CD8-positive, alpha-beta memory T cell (primary cell): ENCODE measurements around the gene AGPAT3. TPM values are rescaled to one million over a fixed set of nuclear protein-coding genes. Genes with fewer than 3 reads are reported as not detected.

Experiments used
- CTCF ChIA-PET: fragments of 350-600 bp; sonication (Branson Sonifier 250); formaldehyde crosslinking; loops from one replicate; lab custom pipeline; 2021; ENCODE audit warnings: antibody characterized with exemption; lab: Charles Lee
- POLR2A ChIA-PET: fragments of 350-600 bp; sonication (Branson Sonifier 250); formaldehyde crosslinking; loops from one replicate; lab custom pipeline; 2021; ENCODE audit warnings: antibody characterized with exemption; lab: Charles Lee
- DNase-seq, 5 donors: peaks; one replicate each; pipeline versions ENCODE4 v3.0.0 to v3.0.0-alpha.2; 2020 to 2022; ENCODE audit warnings: mixed read lengths in 1 of 5
- H3K27ac ChIP-seq: one replicate; pipeline ENCODE4 v1.7.0; 2013; ENCODE audit warnings: low read depth, mild to moderate bottlenecking, low read length, moderate library complexity
- H3K27me3 ChIP-seq: 2 replicates; pipeline ENCODE4 v1.7.0; 2013; ENCODE audit warnings: low read length, mild to moderate bottlenecking; ENCODE audit not compliant: insufficient read depth, poor library complexity, severe bottlenecking
- H3K36me3 ChIP-seq: 2 replicates; pipeline ENCODE4 v1.7.0; 2013; ENCODE audit warnings: mild to moderate bottlenecking, low read length, moderate library complexity; ENCODE audit not compliant: insufficient read depth
- H3K4me1 ChIP-seq: 2 replicates; pipeline ENCODE4 v1.7.0; 2013; ENCODE audit warnings: mild to moderate bottlenecking, low read length, moderate library complexity; ENCODE audit not compliant: insufficient read depth
- H3K4me3 ChIP-seq: 2 replicates; pipeline ENCODE4 v1.7.0; 2013; ENCODE audit warnings: mild to moderate bottlenecking, low read length
- H3K9me3 ChIP-seq: 2 replicates; pipeline ENCODE4 v1.7.0; 2013; ENCODE audit warnings: mild to moderate bottlenecking, low read length
- H3K27ac Mint-ChIP-seq, 8 donors: one replicate each; pipeline ENCODE4 v1.8.0; 2020 to 2021; ENCODE audit warnings: mixed read lengths in 8 of 8, mild to moderate bottlenecking in 6 of 8, inconsistent platforms in 3 of 8, moderate library complexity in 3 of 8
- H3K27me3 Mint-ChIP-seq, 2 donors: one replicate each; pipeline ENCODE4 v1.8.0; 2020 to 2021; ENCODE audit warnings: mixed read lengths in 2 of 2, mild to moderate bottlenecking in 1 of 2, moderate library complexity in 1 of 2
- H3K36me3 Mint-ChIP-seq, 3 donors: one replicate each; pipeline ENCODE4 v1.8.0; 2020 to 2021; ENCODE audit warnings: mixed read lengths in 3 of 3, inconsistent platforms in 1 of 3, mild to moderate bottlenecking in 1 of 3
- H3K4me1 Mint-ChIP-seq, 3 donors: one replicate each; pipeline ENCODE4 v1.8.0; 2020 to 2021; ENCODE audit warnings: mixed read lengths in 3 of 3, inconsistent platforms in 1 of 3, mild to moderate bottlenecking in 1 of 3
- H3K4me3 Mint-ChIP-seq, 7 donors: one replicate each; pipeline ENCODE4 v1.8.0; 2020 to 2021; ENCODE audit warnings: mixed read lengths in 7 of 7, mild to moderate bottlenecking in 6 of 7, moderate library complexity in 4 of 7, inconsistent platforms in 2 of 7
- H3K9me3 Mint-ChIP-seq, 5 donors: one replicate each; pipeline ENCODE4 v1.8.0; 2020 to 2022; ENCODE audit warnings: mixed read lengths in 5 of 5, mild to moderate bottlenecking in 3 of 5, moderate library complexity in 2 of 5, inconsistent platforms in 1 of 5
- polyA plus RNA-seq: library from polyadenylated mRNA; unstranded; fragments of 300-500 nt; fragmentation: Illumina TruSeq; gene quantifications from one replicate; pipeline ENCODE4 v1.2.3, GENCODE V29; 2021
- total RNA-seq, 2 experiments: library from RNA; stranded (reverse); gene quantifications; one replicate each; pipeline ENCODE4 v1.2.3, GENCODE V29; 2021

Gene AGPAT3
- total and polyA plus RNA-seq, 3 experiments from 2014 or later: 15.9 to 69.3 (median 66.5) TPM

DNA sequence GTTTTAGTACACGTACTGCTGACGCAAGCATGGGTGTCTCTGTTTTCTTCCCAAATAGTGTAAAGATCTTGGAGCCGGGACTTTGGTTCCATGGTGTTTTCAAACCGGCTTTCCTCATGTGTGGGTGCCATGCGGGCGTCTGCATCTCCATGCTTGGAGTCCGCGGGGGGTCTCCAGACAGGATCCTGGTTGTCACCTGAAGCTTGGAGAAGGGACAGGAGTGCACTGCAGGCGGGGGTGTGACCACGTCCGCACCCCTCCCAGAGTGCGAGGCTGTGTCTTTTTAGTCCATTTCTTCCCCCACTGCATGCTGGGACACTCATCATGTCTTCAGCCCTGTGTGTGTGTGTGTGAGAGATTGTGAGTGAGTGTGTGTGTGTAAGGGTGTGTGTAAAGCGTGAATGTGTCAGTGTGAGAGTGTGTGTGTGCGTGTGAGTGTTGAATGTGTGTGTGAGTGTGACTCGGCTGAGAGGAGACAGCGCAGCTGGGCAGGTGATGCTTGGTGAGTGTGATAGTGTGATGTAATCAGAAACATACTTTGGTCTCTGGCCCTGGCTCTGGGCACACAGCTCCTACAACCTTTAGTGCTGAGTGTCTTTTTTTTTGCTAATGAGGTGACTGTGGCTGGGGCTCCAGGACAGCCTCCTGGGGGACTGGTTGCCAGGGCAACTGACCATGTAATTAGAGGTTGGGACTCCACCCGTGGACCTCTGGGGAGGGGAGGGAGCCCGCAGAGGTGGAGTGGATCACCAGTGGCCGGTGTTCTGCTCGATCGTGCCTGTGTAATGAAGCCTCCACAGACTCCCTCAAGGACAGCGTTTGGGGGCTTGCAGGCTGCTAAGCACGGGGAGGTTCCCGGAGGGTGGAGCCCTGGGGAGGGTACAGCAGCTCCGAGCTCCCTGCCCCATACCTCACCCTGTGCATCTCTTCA, 55.1 kb downstream of the AGPAT3 start:
- no peak overlapping the region for H3K27ac ChIP-seq
- peak overlapping the region in 3 of 7 donors; percentile 4 to 66 (median 46) for H3K4me3 Mint-ChIP-seq
- H3K36me3 ChIP-seq: no peaks in the 10 kb centered on the region
- no peak for DNase-seq
- H3K4me3 ChIP-seq: no peak overlapping the region
- no peaks in the 10 kb centered on the region for H3K27me3 ChIP-seq
- H3K9me3 Mint-ChIP-seq: peaks cover 0 to 3% (median 0%) of the 10 kb centered on the region in 5 donors
- H3K4me1 Mint-ChIP-seq: peaks cover 46 to 80% (median 73%) of the 10 kb centered on the region in 3 donors
- peaks cover 0 to 12% (median 3%) of the 10 kb centered on the region in 3 donors for H3K36me3 Mint-ChIP-seq
- peak overlapping the region in 3 of 8 donors; percentile 29 to 81 (median 66) for H3K27ac Mint-ChIP-seq
- H3K4me1 ChIP-seq: peaks cover 54% of the 10 kb centered on the region
- ChIA-PET POLR2A (no interaction called here), CTCF (interaction anchor here (0.9 to 1.1 kb wide), 2 partner anchors 17 to 109 kb away, joined by 3 read pairs; no protein-coding TSS in a partner anchor)
- no peaks in the 10 kb centered on the region for H3K9me3 ChIP-seq
- H3K27me3 Mint-ChIP-seq: peaks cover 0 to 5% of the 10 kb centered on the region in 2 donors

DNA sequence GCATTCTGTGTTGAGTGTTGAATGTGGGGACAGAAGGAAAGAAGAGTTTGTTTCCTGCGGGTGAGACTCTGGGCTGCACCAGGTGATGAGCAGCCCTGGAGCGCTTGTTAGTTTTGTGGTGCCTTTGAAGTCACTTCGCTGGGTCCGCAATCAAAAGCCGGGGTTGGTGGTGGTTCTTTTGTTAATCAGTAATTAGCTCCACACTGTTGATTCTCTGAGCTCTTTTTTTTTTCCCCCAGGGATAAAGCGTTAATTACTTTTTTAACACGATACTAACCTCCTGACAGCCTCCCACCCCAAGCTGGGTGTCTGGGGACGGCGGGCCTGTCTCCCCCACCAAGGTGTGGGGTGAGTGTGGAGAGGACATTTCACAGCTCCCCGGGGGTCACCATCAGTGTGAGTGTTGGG, 56.6 kb downstream of the AGPAT3 start:
- CTCF ChIA-PET: interaction anchor here (0.9 to 1.4 kb wide), 4 partner anchors 53 to 110 kb away, joined by 3 to 6 read pairs (median 3); no protein-coding TSS in a partner anchor
- peaks cover 0 to 3% (median 0%) of the 10 kb centered on the region in 5 donors for H3K9me3 Mint-ChIP-seq
- DNase-seq: peak in 2 of 5 donors; percentile 42 to 68
- peaks cover 0 to 23% (median 3%) of the 10 kb centered on the region in 3 donors for H3K36me3 Mint-ChIP-seq
- H3K4me3 ChIP-seq: peak overlapping the region; percentile 13
- no peaks in the 10 kb centered on the region for H3K27me3 ChIP-seq
- POLR2A ChIA-PET: no interaction called here
- peaks cover 39 to 71% (median 64%) of the 10 kb centered on the region in 3 donors for H3K4me1 Mint-ChIP-seq
- peak overlapping the region; percentile 67 for H3K27ac ChIP-seq
- peaks cover 46% of the 10 kb centered on the region for H3K4me1 ChIP-seq
- peak overlapping the region; percentile 35 to 84 (median 74) for H3K4me3 Mint-ChIP-seq
- H3K9me3 ChIP-seq: no peaks in the 10 kb centered on the region
- peak overlapping the region in 7 of 8 donors; percentile 19 to 91 (median 82) for H3K27ac Mint-ChIP-seq
- H3K36me3 ChIP-seq: no peaks in the 10 kb centered on the region
- peaks cover 0 to 5% of the 10 kb centered on the region in 2 donors for H3K27me3 Mint-ChIP-seq

DNA sequence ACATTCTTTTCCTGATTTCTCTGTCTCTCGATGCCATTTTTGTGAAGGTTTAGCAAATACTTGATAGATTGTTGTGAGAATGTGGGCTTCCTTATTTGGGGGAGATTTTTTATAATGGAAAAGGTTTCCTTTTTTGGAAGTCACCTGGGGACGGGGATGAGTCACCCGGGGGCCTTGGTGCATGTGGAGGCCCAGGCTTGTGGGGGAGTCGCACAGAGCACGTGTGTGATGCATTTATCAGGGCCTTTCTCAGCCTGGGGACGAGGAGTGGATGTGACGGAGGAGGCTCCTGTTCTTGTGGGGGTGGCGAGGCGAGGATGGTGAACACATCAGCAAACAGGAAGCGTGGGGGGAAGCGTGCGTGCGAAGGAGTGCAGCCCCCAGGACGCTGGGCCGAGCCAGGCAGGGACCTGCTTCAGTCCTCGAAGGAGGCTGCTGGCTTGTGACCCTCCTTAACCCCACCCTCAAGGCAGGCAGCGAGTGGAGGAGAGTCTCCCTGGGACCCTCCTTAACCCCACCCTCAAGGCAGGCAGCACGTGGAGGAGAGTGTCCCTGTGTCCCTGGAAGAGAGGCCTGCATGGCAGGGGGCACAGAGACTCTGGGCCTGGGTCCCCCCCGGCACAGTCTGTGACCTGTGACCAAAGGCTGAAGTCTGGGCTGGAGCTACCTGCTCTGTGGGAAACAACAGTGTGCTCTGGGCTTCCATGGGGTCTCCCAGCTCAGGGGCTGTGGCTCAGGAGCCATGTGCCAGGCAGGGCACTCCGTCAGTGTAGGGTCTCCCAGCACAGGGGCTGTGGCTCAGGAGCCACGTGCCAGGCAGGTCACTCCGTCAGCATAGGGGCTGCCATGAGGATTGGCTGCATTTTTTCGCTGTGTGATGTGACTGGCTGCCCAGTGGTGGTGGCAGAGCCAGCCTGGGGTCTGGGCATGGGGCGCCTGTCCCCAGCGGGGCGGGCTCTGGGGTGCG, 57.2 kb downstream of the AGPAT3 start:
- POLR2A ChIA-PET: no interaction called here
- H3K36me3 Mint-ChIP-seq: peaks cover 0 to 25% (median 3%) of the 10 kb centered on the region in 3 donors

DNA sequence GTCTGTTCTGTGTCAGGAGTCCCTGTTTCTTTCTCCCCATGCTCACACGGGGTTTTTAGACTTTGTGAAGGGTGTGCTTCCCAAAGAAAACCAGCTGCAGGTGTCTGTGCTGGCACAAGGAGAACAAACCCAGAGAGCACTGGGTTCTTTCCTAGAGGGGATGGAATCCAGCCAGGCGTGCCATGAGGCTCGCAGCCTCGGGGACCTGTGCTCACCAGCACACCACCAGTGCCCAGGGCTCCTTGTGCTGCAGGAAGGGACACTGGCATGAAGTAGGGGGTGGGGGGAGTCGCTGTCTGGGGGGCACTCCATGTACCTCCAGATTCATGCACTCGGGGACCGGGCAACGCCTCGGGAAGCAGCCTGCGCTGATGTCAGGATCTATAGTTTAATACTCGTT, 57.9 kb downstream of the AGPAT3 start:
- Histone ChIP-seq H3K27me3 (no peaks in the 10 kb centered on the region), H3K9me3 (no peaks in the 10 kb centered on the region), H3K4me3 (no peak overlapping the region), H3K27ac (no peak overlapping the region), H3K36me3 (no peaks in the 10 kb centered on the region), H3K4me1 (peaks cover 37% of the 10 kb centered on the region)
- DNase-seq: no peak
- H3K27ac Mint-ChIP-seq: peak overlapping the region in 1 of 8 donors; percentile 57
- peaks cover 33 to 60% (median 51%) of the 10 kb centered on the region in 3 donors for H3K4me1 Mint-ChIP-seq
- peaks cover 0 to 31% (median 3%) of the 10 kb centered on the region in 3 donors for H3K36me3 Mint-ChIP-seq
- peaks cover 0 to 2% (median 0%) of the 10 kb centered on the region in 5 donors for H3K9me3 Mint-ChIP-seq
- peaks cover 0 to 4% of the 10 kb centered on the region in 2 donors for H3K27me3 Mint-ChIP-seq
- no peak overlapping the region for H3K4me3 Mint-ChIP-seq
- ChIA-PET CTCF (no interaction called here), POLR2A (no interaction called here)

More for the DNA sequence above, 57.2 kb downstream of the AGPAT3 start:
- H3K27me3 Mint-ChIP-seq: peaks cover 0 to 5% of the 10 kb centered on the region in 2 donors
- H3K27ac ChIP-seq: peak overlapping the region; percentile 67
- no peaks in the 10 kb centered on the region for H3K9me3 ChIP-seq
- peaks cover 37 to 64% (median 58%) of the 10 kb centered on the region in 3 donors for H3K4me1 Mint-ChIP-seq
- DNase-seq: peak in 4 of 5 donors; percentile 10 to 85 (median 71)
- H3K36me3 ChIP-seq: no peaks in the 10 kb centered on the region
- peak overlapping the region; percentile 13 for H3K4me3 ChIP-seq
- H3K4me1 ChIP-seq: peaks cover 44% of the 10 kb centered on the region
- peaks cover 0 to 3% (median 0%) of the 10 kb centered on the region in 5 donors for H3K9me3 Mint-ChIP-seq
- peak overlapping the region; percentile 67 to 97 (median 84) for H3K27ac Mint-ChIP-seq
- H3K27me3 ChIP-seq: no peaks in the 10 kb centered on the region
- CTCF ChIA-PET: interaction anchor here (0.9 to 1.4 kb wide), 3 partner anchors 53 to 60 kb away, joined by 3 to 6 read pairs (median 3); no protein-coding TSS in a partner anchor
- peak overlapping the region; percentile 35 to 84 (median 74) for H3K4me3 Mint-ChIP-seq

DNA sequence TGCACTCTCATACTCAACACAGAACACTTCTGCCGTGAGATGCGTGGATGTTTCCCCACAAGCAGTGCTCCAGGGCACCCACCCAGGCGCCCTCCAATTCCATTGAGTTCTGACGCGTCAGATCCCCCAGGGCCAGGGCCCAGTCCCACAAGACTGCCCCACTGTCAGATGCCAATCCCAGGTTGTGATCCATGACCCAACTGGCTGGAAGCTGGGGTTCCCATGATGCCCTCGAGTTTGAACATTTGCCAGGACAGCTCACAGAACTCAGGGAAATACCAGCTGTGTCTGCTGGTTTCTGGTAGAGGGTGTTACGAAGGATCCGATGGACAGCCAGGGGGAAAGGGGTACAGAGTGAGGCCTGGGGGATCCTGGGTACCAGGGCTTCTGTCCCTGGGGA, 58.4 kb downstream of the AGPAT3 start:
- H3K27ac ChIP-seq: no peak overlapping the region
- DNase-seq: no peak
- H3K4me1 ChIP-seq: peaks cover 32% of the 10 kb centered on the region
- CTCF ChIA-PET: interaction anchor here (1.5 kb wide), 1 partner anchor 15 kb away, joined by 5 read pairs; no protein-coding TSS in a partner anchor
- H3K9me3 ChIP-seq: no peaks in the 10 kb centered on the region
- no peak overlapping the region for H3K4me3 ChIP-seq
- peak overlapping the region in 2 of 8 donors; percentile 52 to 57 for H3K27ac Mint-ChIP-seq
- H3K27me3 Mint-ChIP-seq: peaks cover 0 to 2% of the 10 kb centered on the region in 2 donors
- H3K36me3 Mint-ChIP-seq: peaks cover 0 to 35% (median 4%) of the 10 kb centered on the region in 3 donors
- H3K9me3 Mint-ChIP-seq: no peaks in the 10 kb centered on the region
- no peaks in the 10 kb centered on the region for H3K27me3 ChIP-seq
- H3K36me3 ChIP-seq: no peaks in the 10 kb centered on the region
- H3K4me1 Mint-ChIP-seq: peaks cover 29 to 56% (median 47%) of the 10 kb centered on the region in 3 donors
- POLR2A ChIA-PET: no interaction called here
- H3K4me3 Mint-ChIP-seq: peak overlapping the region in 1 of 7 donors; percentile 27

DNA sequence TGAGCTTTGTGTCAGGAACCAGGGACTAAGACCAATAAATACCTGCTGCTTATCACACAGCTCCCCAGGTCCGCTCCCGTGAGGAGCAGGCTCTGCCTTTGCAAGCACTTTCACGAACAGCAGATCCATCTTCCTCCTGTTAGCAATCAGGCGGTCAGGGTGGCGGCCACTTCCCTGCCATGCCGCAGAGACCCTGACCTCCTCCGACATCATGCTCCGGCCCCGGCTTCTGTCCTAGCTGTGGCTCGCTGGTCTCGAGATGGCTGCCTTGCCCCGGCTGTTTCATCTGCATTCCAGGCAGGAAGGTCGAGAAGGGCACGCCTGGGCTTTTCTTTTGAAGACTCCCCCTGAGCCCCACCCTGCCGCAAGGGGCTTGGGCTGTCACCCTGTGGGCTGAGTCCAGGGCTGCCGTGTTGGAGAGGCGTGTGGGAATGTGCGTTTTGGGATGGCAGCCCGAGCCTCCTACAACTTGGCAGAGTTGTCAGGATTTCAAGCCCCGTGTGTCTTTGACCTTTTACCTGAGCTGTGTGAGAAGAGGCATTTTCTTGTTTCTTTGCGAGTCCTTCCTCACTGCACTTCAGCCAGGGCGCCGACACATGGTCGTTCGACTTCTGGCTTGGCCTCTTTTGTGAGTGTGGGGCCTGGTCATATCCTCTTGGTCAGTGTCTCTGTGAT, 59.5 kb downstream of the AGPAT3 start:
- Histone ChIP-seq H3K36me3 (peaks cover 5% of the 10 kb centered on the region), H3K4me1 (peaks cover 29% of the 10 kb centered on the region), H3K4me3 (no peak overlapping the region), H3K27ac (no peak overlapping the region), H3K27me3 (no peaks in the 10 kb centered on the region), H3K9me3 (no peaks in the 10 kb centered on the region)
- DNase-seq: peak in 1 of 5 donors; percentile 46
- POLR2A ChIA-PET: no interaction called here
- Mint-ChIP-seq H3K4me3 (no peak overlapping the region), H3K27ac (peak overlapping the region in 1 of 8 donors; percentile 54), H3K27me3 (no peaks in the 10 kb centered on the region), H3K4me1 (peaks cover 20 to 48% (median 35%) of the 10 kb centered on the region in 3 donors), H3K36me3 (peaks cover 0 to 47% (median 6%) of the 10 kb centered on the region in 3 donors), H3K9me3 (no peaks in the 10 kb centered on the region)
- CTCF ChIA-PET: interaction anchor here (1.5 kb wide), 1 partner anchor 14 kb away, joined by 5 read pairs; no protein-coding TSS in a partner anchor

DNA sequence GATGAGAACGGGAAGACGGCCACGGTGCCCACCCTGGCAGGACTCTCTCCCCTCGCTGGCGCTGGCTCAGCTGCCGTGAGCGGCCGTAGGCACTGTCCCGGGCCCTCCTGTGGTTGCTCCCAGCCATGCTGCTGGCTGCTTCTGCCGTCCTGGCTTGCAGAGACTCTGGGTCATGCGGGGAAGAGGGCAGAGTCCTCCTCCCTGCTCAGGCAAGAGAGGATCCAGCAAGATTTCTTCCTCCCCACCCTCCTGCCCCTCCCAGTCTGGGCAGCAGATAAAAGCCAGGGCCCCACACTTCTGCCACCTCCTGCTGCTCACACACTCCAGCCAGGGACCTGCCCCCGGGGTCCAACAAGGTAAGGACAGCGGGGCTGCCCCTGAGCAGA, 60.1 kb downstream of the AGPAT3 start:
- no peaks in the 10 kb centered on the region for H3K9me3 ChIP-seq
- Mint-ChIP-seq H3K4me1 (peaks cover 21 to 43% (median 30%) of the 10 kb centered on the region in 3 donors), H3K27ac (peak overlapping the region in 1 of 8 donors; percentile 71), H3K36me3 (peaks cover 0 to 51% (median 5%) of the 10 kb centered on the region in 3 donors), H3K27me3 (no peaks in the 10 kb centered on the region), H3K4me3 (no peak overlapping the region), H3K9me3 (no peaks in the 10 kb centered on the region)
- H3K36me3 ChIP-seq: peaks cover 5% of the 10 kb centered on the region
- peaks cover 25% of the 10 kb centered on the region for H3K4me1 ChIP-seq
- no peaks in the 10 kb centered on the region for H3K27me3 ChIP-seq
- ChIA-PET POLR2A (no interaction called here), CTCF (no interaction called here)
- H3K27ac ChIP-seq: no peak overlapping the region
- DNase-seq: peak in 1 of 5 donors; percentile 21
- H3K4me3 ChIP-seq: no peak overlapping the region
